ENCODE data around the gene NHERF2.
A peak's percentile ranks its signal among the peaks of the same experiment; 100 is the strongest.

The NHERF2 gene

GRCh38 chr16:2040787-2041522 lies 14.3 kb downstream of the NHERF2 start:
- DNase-seq (ENCODE audit: low spot score) = peak; percentile 77

DNA sequence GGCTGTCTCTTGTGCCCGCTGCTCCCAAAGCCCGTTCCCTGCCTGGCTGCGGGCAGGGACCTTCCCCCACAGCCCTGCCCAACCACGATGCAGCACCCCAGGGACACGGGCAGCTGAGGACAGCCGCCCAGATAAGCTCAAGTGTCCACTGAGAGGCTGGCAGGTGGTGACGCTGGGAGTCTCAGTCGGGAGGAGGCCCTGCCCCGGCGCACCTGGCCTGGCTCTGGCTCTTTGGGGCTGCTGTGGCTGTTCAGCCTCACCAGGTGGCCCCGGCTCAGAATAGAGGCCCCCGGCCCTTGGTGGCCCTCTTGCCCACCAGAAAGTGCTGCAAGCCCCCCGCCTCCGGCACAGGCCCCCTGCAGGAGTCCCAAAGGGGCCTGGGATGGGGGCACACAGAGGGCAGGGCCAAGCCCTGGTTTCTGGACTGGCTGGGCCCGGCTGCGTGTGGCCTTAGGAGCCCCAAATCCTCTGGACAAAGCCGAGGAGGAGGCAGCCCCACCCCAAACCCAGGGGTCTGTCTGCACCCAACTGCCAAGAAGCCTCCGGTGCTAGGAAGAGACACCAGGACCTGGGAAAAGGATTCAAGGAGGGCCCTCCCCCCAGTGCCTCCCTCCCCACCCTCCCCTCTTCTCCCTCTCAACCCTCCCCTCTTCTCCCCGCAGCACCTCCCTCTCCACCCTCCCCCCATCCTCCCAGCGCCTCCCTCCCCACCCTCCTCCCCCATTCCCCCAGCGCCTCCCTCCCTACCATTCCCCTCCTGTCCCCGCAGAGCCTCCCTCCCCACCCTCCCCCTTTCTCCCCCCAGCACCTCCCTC lies 15.7 kb downstream of the NHERF2 start:
- DNase-seq (ENCODE audit: low spot score) = no peak

- no peak for DNase-seq (ENCODE audit: low spot score)
Measured at GRCh38 chr16:2042986-2043666, 16.4 kb downstream of the NHERF2 start.

DNA sequence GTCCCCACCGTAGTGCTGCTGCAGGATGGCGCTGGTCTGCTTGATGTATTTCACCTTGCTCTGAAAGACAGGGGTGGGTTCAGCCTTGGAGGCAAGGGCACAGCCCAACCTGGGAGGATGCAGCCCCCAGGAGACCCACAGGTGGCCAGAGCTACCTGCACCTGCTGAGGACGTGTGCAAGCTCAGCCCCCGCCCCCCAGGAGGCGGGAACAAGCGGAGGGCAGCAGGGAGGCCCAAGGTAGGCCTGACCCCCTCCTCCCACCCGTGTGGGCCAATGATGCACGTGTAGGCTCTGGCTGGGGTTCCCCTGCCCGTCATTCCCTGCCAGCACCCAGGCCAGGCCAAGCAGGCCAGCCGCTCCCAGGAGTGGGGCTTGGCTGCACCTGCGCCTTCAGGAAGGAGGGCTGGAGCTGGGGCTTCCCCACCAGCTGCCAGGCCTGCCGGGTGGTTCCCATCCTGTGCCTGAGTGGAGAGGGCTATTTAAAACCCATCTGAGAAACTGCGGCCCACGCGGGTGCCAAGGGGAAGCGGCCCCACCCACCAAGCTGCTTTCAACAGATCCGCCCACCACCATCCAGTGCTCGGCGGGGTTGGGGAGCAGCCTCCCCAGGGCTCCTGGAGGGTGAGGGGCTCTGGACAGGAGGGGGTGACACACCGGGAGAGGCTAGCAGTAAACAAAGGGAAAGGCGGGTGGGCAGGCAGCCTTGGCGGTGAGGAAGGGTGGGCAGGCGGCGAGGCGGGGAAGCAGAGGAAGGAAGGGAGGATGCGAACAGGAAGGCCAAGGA lies 17.2 kb downstream of the NHERF2 start:
- DNase-seq (ENCODE audit: low spot score) = no peak

DNA sequence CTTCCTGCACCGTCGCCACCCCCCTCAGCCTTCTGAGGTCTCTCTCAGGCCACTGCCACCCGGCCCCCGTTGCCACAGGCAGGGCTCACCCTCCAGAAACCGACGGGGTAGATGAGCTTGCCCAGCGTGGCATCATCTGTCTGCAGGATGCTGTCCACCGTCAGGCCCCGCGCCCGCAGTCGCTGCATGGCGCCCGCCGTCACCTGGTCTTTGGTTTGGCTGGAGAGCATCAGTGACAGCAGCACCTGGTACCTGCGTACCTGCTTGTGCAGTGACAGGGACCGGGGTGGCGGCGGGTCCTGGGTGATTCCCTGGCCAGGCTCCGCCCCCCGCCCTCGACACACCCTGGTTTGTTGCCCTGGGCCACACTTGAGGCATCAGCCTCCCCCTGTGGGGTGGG lies 17.8 kb downstream of the NHERF2 start:
- no peak for DNase-seq (ENCODE audit: low spot score)

- no peak for DNase-seq (ENCODE audit: low spot score)
Measured at GRCh38 chr16:2045965-2046892, 19.5 kb downstream of the NHERF2 start.

DNA sequence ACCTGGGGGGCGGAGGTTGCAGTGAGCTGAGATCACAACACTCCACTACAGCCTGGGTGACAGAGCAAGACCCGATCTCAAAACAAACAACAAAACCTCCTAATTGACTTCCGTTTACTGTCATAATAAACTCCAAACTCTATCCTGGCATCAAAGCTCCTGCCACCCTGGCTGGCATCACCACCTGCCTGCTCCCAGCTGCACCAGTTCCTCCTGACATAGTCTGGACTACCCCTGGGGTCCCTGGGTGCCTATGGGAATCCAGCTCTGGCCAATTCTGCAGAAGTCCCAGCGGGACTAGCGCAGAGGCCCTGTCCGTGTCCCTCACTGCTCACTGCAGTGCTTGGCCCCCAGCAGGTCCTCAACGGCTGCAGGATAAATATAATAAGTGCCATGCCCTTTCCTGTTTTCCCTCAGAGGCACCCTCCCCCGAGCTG lies 20.2 kb downstream of the NHERF2 start:
- DNase-seq (ENCODE audit: low spot score) = no peak

DNA sequence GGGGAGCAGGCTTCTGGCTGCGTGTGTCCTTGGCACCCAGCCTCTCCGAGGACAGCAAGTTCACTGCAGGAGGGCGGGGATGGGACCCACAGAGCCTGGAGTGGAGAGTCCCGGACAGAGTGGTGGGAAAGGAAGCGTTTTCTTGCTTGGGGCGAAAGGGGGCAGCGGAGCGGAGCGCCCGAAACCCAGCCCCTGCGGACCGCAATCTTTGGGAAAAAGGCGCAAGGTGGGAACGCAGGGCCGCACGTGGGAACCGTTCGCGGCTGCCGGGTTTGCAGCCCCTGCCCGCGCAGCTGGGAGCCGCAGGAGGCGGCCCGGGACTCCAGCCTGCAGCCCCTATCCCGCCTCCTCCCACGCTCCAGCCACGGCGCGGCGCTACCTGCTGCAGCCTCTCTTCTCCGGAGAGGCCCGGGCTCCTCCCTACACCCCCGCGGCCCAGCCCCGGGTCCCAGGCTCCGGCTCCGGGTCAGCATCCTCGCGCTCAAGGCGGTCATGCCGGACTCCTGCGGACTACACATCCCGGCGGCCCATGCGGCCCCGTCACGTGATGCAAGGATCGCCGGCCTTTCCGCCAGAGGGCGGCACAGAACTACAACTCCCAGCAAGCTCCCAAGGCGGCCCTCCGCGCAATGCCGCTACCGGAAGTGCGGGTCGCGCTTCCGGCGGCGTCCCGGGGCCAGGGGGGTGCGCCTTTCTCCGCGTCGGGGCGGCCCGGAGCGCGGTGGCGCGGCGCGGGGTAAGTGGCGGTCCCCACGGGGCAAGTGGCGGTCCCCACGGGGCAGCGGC lies 20.8 kb downstream of the NHERF2 start, which contains the start of the genes NTHL1 and TSC2:
NTHL1 (minus strand) TSS at position 505 of the 786 bp plus-strand sequence; CDS start at position 494, 11 bp downstream.
TSC2 (plus strand) TSS at position 656 of the 786 bp plus-strand sequence. CDS start 631 bp downstream, outside the sequence.
- peak; percentile 95 for DNase-seq (ENCODE audit: low spot score)

DNA sequence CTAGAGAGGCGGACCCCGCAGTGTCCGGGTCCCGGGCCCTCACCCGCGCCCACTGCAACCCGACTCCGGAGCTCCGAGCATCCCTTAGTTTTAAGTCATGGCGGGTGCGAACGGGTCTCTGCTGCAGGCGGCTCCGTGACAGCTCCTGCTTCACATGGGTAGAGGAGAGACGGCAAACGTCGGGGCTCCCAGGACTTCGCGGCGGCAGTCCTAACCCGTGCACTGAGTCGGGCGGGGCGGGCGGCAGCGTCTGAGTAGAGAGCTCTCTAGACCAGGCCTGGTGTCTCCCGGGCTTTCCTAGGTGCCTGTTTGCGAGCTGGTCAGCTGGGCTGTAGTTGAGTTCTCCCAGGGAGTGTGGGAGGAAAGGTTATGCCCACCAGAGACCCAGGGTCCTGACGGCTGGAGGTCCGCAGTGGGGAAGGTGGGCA lies 21.4 kb downstream of the NHERF2 start:
- no peak for DNase-seq (ENCODE audit: low spot score)

- no peak for DNase-seq (ENCODE audit: low spot score)
Measured at GRCh38 chr16:2053211-2053610, 26.5 kb downstream of the NHERF2 start.

DNA sequence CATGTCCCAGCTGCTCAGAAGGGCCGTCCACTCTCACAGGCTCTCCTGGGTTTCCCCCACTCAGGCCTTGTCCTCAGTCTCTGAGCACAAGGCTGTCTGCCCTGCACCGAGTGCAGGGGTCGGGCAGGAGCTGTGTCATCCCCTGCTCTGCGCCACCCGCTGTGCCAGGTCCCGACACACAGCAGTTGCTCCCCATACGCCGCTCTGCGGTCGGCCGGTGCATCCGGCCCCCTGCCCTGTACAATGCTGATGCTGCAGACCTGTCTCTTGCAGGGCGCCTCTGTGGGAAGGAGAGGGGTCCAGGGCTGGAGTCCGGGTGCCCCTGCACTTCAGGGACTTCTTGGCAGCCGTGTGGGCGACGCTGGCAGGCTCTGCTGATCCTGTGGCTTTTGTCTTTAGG lies 27.2 kb downstream of the NHERF2 start:
- no peak for DNase-seq (ENCODE audit: low spot score)

DNA sequence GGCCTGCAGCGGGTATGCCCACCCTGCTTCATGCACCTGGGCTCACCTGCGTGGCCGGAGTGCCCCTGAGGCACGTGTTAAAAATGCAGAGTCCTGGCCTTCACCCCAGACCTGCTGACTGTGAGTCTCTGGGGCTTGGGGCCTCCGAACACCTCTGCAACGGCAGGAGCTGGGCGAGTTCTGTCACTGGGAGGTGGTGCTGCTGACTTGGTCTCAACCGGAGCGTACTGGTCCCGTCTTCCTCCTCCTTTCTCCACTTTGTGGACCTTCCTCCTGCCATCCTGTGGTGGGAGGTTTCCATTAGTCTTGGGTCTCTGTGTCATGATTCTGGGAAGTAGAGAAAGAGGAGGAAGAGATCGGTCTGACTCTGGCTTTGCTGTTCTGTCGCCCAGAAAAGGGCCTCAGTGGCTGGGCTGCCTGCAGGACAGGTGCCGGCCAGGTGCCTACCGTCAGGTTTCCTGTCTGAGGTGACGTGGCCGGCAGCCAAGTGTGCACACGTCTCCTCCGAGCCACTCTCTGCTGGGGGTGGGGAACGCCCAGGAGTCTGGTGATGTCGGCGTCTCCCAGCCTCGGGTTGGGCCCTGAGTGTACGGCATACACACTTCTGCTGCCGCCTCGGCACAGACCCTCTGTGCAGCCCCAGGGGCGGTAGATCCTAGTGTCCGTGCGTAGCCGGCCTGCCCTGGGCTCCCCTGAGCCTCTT lies 28.0 kb downstream of the NHERF2 start:
- DNase-seq (ENCODE audit: low spot score) = no peak

- DNase-seq (ENCODE audit: low spot score) = no peak
Measured at GRCh38 chr16:2056077-2056476, 29.4 kb downstream of the NHERF2 start.

DNA sequence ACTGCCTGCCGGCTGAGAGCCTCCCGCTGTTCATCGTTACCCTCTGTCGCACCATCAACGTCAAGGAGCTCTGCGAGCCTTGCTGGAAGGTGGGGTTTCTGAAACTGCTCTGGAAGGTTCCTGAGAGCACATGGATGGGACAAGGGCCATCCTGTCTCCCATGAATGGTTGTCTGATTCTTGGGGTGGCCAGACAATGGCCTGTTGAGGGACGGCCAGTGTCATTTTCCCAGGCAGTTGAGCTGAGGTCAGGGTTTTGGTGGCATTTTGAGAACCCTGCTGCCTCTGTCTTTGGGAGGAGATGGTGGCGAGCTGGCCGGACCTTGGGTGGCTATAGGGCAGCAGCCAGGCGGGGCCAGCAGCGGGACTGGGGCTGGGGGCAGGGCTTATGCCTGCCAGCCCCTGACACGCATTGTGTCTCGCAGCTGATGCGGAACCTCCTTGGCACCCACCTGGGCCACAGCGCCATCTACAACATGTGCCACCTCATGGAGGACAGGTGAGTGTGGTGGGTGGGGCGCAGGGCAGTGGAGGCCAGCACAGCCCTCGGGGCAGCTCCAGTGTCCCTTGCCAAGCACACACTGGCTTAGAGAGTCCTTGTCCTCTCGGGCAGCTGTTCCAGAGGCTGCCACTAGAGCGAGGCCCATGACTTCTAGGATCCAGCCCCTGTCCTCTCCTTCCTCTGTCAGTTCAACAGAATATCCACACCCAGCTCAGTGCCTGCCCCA lies 30.1 kb downstream of the NHERF2 start:
- no peak for DNase-seq (ENCODE audit: low spot score)

DNA sequence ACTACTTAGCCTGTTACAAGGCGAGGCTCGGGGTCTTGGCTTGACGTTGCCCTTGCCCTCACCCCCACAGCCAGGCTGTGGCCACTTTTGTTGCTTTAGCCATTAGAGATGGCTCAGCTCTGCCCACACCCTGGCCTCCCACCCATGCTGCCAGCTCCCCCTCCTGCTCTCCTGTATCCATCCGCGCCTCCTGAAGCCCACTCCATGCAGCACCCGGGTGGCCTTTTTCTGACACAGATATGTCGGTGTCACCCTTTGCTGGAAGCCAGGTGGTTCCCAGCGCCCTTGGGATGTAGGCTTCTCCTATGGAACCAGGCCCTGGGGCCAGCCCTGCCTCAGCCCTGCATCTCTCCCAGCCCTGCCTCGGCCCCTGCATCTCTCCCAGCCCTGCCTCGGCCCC lies 30.7 kb downstream of the NHERF2 start:
- DNase-seq (ENCODE audit: low spot score) = no peak

DNA sequence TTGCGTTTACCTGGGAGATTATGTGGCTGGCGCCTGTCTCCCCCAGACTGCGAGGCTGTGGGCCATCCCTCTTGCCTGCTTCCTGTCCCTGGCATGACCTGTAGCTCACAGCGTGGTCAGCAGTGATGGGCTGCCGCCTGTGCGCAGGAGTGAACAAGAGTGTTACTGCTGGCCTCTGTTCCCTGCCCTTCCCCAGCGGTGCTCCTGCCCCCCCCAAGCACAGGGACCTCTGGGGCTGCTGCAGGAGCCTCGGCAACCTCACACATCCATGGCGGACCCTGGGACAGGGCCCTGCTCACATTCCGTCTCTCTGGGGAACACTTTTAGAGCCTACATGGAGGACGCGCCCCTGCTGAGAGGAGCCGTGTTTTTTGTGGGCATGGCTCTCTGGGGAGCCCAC lies 31.7 kb downstream of the NHERF2 start:
- no peak for DNase-seq (ENCODE audit: low spot score)

DNA sequence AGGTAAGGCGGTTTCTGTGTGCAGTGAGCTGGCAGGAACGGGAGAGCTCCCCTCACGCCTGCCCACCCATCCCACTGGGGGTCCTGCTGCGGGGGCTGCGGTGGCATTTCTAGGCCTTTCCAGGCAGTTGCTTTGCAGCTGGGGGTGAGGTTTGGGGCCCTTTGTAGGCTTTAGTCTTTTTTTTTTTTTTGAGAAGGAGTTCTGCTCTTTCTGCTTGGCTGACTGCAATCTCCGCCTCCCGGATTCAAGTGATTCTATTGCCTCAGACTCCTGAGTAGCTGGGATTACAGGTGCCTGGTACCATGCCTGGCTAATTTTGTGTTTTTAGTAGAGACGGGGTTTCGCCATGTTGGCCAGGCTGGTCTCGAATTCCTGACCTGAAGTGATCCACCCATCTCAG lies 32.2 kb downstream of the NHERF2 start:
- DNase-seq (ENCODE audit: low spot score) = no peak

DNA sequence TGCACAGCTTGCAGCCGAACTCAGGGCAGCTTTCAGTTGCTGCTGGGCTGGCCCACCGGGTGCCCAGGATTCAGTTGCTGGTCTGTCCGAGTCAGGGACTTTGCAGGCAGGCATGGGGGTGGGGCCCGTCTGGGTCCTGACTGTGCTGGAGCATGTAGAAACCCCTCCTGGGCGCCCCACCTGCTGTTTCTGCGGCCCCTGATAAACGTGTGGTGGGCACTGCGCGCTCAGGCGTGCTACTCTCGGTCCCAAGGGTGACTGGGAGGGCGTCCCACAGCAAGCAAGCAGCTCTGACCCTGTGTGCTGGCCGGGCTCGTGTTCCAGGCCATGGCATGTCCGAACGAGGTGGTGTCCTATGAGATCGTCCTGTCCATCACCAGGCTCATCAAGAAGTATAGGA lies 33.6 kb downstream of the NHERF2 start:
- no peak for DNase-seq (ENCODE audit: low spot score)

Measured in LoVo (cell line).